Mucosa of rectum (tissue), 2 donors: Measurements from ENCODE around the gene SCN2A.
"Not testable (repeated sequence)": the region's sequence is repeated elsewhere in the genome, so short reads cannot be mapped to it uniquely, and the experiment has no call there.

Source experiments
- H3K27ac ChIP-seq, 2 donors: one replicate each; pipeline ENCODE4 v1.7.0; 2013; ENCODE audit warnings: inconsistent platforms in 2 of 2, low read depth in 2 of 2, low read length in 2 of 2
- H3K27me3 ChIP-seq, 2 donors: one replicate each; pipeline ENCODE4 v1.7.0; 2013; ENCODE audit warnings: low read length in 2 of 2; ENCODE audit not compliant: control insufficient read depth in 2 of 2, insufficient read depth in 2 of 2
- H3K36me3 ChIP-seq, 2 donors: one replicate each; pipeline ENCODE4 v1.7.0; 2013; ENCODE audit warnings: low read length in 2 of 2; ENCODE audit not compliant: control insufficient read depth in 2 of 2, insufficient read depth in 2 of 2
- H3K4me1 ChIP-seq, 2 donors: one replicate each; pipeline ENCODE4 v1.7.0; 2013; ENCODE audit warnings: low read length in 2 of 2, mild to moderate bottlenecking in 1 of 2; ENCODE audit not compliant: control insufficient read depth in 2 of 2, insufficient read depth in 2 of 2
- H3K4me3 ChIP-seq, 2 donors: one replicate each; pipeline ENCODE4 v1.7.0; 2013; ENCODE audit warnings: low read length in 2 of 2
- H3K9ac ChIP-seq, 2 donors: one replicate each; pipeline ENCODE4 v1.7.0; 2013; ENCODE audit warnings: low read length in 2 of 2, low read depth in 1 of 2, mild to moderate bottlenecking in 1 of 2
- H3K9me3 ChIP-seq, 2 donors: one replicate each; pipeline ENCODE4 v1.7.0; 2013; ENCODE audit warnings: low read length in 2 of 2; ENCODE audit not compliant: control insufficient read depth in 2 of 2
- donor health status: healthy.
- donor health status: Normal muscosa, but diverticular disease.

SCN2A gene

GRCh38 chr2:165305391-165306096 lies 66.3 kb downstream of the SCN2A start:
- no peak overlapping the region for H3K27ac ChIP-seq
- no peaks in the 10 kb centered on the region for H3K36me3 ChIP-seq
- no peak overlapping the region for H3K9ac ChIP-seq
- no peaks in the 10 kb centered on the region for H3K27me3 ChIP-seq
- H3K4me1 ChIP-seq: no peaks in the 10 kb centered on the region
- no peak overlapping the region for H3K4me3 ChIP-seq
- no peaks in the 10 kb centered on the region for H3K9me3 ChIP-seq

- Histone ChIP-seq H3K27me3 (no peaks in the 10 kb centered on the region), H3K36me3 (no peaks in the 10 kb centered on the region), H3K9me3 (no peaks in the 10 kb centered on the region), H3K4me3 (no peak overlapping the region), H3K9ac (no peak overlapping the region), H3K27ac (no peak overlapping the region), H3K4me1 (no peaks in the 10 kb centered on the region)
Measured at GRCh38 chr2:165307317-165307716, 68.1 kb downstream of the SCN2A start.

- Histone ChIP-seq H3K27me3 (no peaks in the 10 kb centered on the region), H3K4me3 (no peak overlapping the region), H3K36me3 (no peaks in the 10 kb centered on the region), H3K9me3 (no peaks in the 10 kb centered on the region), H3K27ac (no peak overlapping the region), H3K9ac (no peak overlapping the region), H3K4me1 (no peaks in the 10 kb centered on the region)
Measured at GRCh38 chr2:165311949-165312348, 72.7 kb downstream of the SCN2A start.

GRCh38 chr2:165312999-165313398 lies 73.8 kb downstream of the SCN2A start:
- Histone ChIP-seq H3K9ac (no peak overlapping the region), H3K27ac (no peak overlapping the region), H3K9me3 (no peaks in the 10 kb centered on the region), H3K4me1 (no peaks in the 10 kb centered on the region), H3K36me3 (no peaks in the 10 kb centered on the region), H3K27me3 (no peaks in the 10 kb centered on the region), H3K4me3 (no peak overlapping the region)

GRCh38 chr2:165313509-165313908 lies 74.3 kb downstream of the SCN2A start:
- no peak overlapping the region for H3K4me3 ChIP-seq
- H3K9ac ChIP-seq: no peak overlapping the region
- no peak overlapping the region for H3K27ac ChIP-seq
- no peaks in the 10 kb centered on the region for H3K27me3 ChIP-seq
- no peaks in the 10 kb centered on the region for H3K9me3 ChIP-seq
- no peaks in the 10 kb centered on the region for H3K36me3 ChIP-seq
- no peaks in the 10 kb centered on the region for H3K4me1 ChIP-seq

- Histone ChIP-seq H3K36me3 (no peaks in the 10 kb centered on the region), H3K9ac (no peak overlapping the region), H3K4me1 (no peaks in the 10 kb centered on the region)
Measured at GRCh38 chr2:165328272-165328671, 89.1 kb downstream of the SCN2A start.

GRCh38 chr2:165344276-165344675 lies 105.1 kb downstream of the SCN2A start:
- H3K27ac ChIP-seq, H3K36me3 ChIP-seq, H3K4me3 ChIP-seq, H3K4me1 ChIP-seq, H3K9ac ChIP-seq, H3K9me3 ChIP-seq, H3K27me3 ChIP-seq: not testable (repeated sequence)

More at GRCh38 chr2:165328272-165328671, 89.1 kb downstream of the SCN2A start:
- Histone ChIP-seq H3K9me3 (no peaks in the 10 kb centered on the region), H3K27ac (no peak overlapping the region), H3K4me3 (no peak overlapping the region), H3K27me3 (no peaks in the 10 kb centered on the region)

GRCh38 chr2:165348441-165348840 lies 109.2 kb downstream of the SCN2A start:
- Histone ChIP-seq H3K9ac (no peak overlapping the region), H3K9me3 (no peaks in the 10 kb centered on the region), H3K27ac (no peak overlapping the region), H3K4me3 (no peak overlapping the region), H3K4me1 (no peaks in the 10 kb centered on the region), H3K36me3 (no peaks in the 10 kb centered on the region), H3K27me3 (no peaks in the 10 kb centered on the region)

- Histone ChIP-seq H3K4me1 (no peaks in the 10 kb centered on the region), H3K4me3 (no peak overlapping the region), H3K27ac (no peak overlapping the region), H3K27me3 (no peaks in the 10 kb centered on the region), H3K9me3 (no peaks in the 10 kb centered on the region), H3K9ac (no peak overlapping the region), H3K36me3 (no peaks in the 10 kb centered on the region)
Measured at GRCh38 chr2:165349181-165349580, 110.0 kb downstream of the SCN2A start.

GRCh38 chr2:165357758-165358157 lies 118.5 kb downstream of the SCN2A start:
- H3K9ac ChIP-seq: no peak overlapping the region
- H3K27me3 ChIP-seq: no peaks in the 10 kb centered on the region
- no peak overlapping the region for H3K27ac ChIP-seq
- no peak overlapping the region for H3K4me3 ChIP-seq
- H3K36me3 ChIP-seq: no peaks in the 10 kb centered on the region
- H3K9me3 ChIP-seq: no peaks in the 10 kb centered on the region
- no peaks in the 10 kb centered on the region for H3K4me1 ChIP-seq

GRCh38 chr2:165361514-165361913 lies 122.3 kb downstream of the SCN2A start:
- H3K27ac ChIP-seq: no peak overlapping the region
- H3K9ac ChIP-seq: no peak overlapping the region
- no peaks in the 10 kb centered on the region for H3K4me1 ChIP-seq
- no peak overlapping the region for H3K4me3 ChIP-seq
- H3K36me3 ChIP-seq: no peaks in the 10 kb centered on the region
- no peaks in the 10 kb centered on the region for H3K9me3 ChIP-seq
- H3K27me3 ChIP-seq: no peaks in the 10 kb centered on the region
